PC-9 (cell line): Measurements from ENCODE around the gene GALNT10. TPM values are rescaled to one million over a fixed set of nuclear protein-coding genes. Genes with fewer than 3 reads are reported as not detected.

Source experiments
- BruUV-seq: library from RNA; stranded (reverse); fragments of 400-500 nt; replicated peaks from 2 replicates; lab custom pipeline; 2021; lab: Mats Ljungman, UMichigan
- CTCF ChIA-PET: fragments of 300-600 bp; sonication (Branson Sonifier 250); formaldehyde crosslinking; loops from one replicate; lab custom pipeline; 2022; ENCODE audit warnings: antibody characterized with exemption; lab: Charles Lee
- POLR2A ChIA-PET: fragments of 300-600 bp; sonication (Branson Sonifier 250); formaldehyde crosslinking; loops from one replicate; lab custom pipeline; 2022; ENCODE audit warnings: antibody characterized with exemption; ENCODE audit not compliant: unreplicated experiment; lab: Charles Lee
- DNase-seq, 2 experiments: peaks; one replicate each; pipeline versions ENCODE4 v3.0.0 to v3.0.0-alpha.2; 2015 to 2022; ENCODE audit warnings: mixed read lengths in 1 of 2
- H2AFZ ChIP-seq: fragments of 200-600 bp; sonication (generic); 2 replicates; pipeline ENCODE4 v1.8.1; 2017; ENCODE audit warnings: antibody characterized with exemption
- H3F3A ChIP-seq: fragments of 200-600 bp; sonication (generic); 2 replicates; pipeline ENCODE4 v1.8.1; 2017; ENCODE audit warnings: antibody characterized with exemption, mild to moderate bottlenecking, low read depth; ENCODE audit not compliant: insufficient read depth
- H3K27ac ChIP-seq: fragments of 200-600 bp; sonication (generic); 2 replicates; pipeline ENCODE4 v1.6.1; 2016; ENCODE audit warnings: mixed run types
- H3K27me3 ChIP-seq: fragments of 200-600 bp; sonication (generic); 2 replicates; pipeline ENCODE4 v1.6.1; 2016; ENCODE audit warnings: low read depth, mixed run types; ENCODE audit not compliant: insufficient read depth
- H3K36me3 ChIP-seq: fragments of 200-600 bp; sonication (generic); 2 replicates; pipeline ENCODE4 v1.6.1; 2016; ENCODE audit warnings: low read depth, mixed run types
- H3K4me1 ChIP-seq: fragments of 200-600 bp; sonication (generic); replicated peaks from 2 replicates; pipeline ENCODE4 v1.6.1; 2016; ENCODE audit warnings: mixed run types; ENCODE audit not compliant: insufficient read depth
- H3K4me2 ChIP-seq: fragments of 200-600 bp; sonication (generic); 2 replicates; pipeline ENCODE4 v1.6.1; 2017; ENCODE audit warnings: mixed run types
- H3K4me3 ChIP-seq: fragments of 200-600 bp; sonication (generic); 2 replicates; pipeline ENCODE4 v1.6.1; 2016; ENCODE audit warnings: mixed run types
- H3K79me2 ChIP-seq: fragments of 200-600 bp; sonication (generic); 2 replicates; pipeline ENCODE4 v1.6.1; 2017; ENCODE audit warnings: low read depth, mixed run types
- H3K9me2 ChIP-seq: fragments of 200-600 bp; sonication (generic); 2 replicates; pipeline ENCODE4 v1.8.1; 2017; ENCODE audit warnings: mild to moderate bottlenecking; ENCODE audit not compliant: insufficient read depth
- H3K9me3 ChIP-seq: fragments of 200-600 bp; sonication (generic); 2 replicates; pipeline ENCODE4 v1.8.1; 2016; ENCODE audit warnings: low read depth; ENCODE audit not compliant: insufficient read depth
- H4K20me1 ChIP-seq: fragments of 200-600 bp; sonication (generic); 2 replicates; pipeline ENCODE4 v1.8.1; 2017; ENCODE audit not compliant: insufficient read depth
- EZH2 ChIP-seq: fragments of 200-600 bp; sonication (generic); IDR thresholded peaks from 2 replicates; pipeline ENCODE4 v1.8.0; 2017; ENCODE audit warnings: antibody characterized with exemption, low read depth
- intact Hi-C: fragments of 100-400 bp; cut with micrococcal nuclease; formaldehyde crosslinking; loops from one replicate; pipeline ENCODE4 v1.10.0; 2022; ENCODE audit not compliant: unreplicated experiment
- total RNA-seq: library from RNA; stranded (reverse); gene quantifications from 2 replicates; pipeline ENCODE4 v1.2.3, GENCODE V29; 2021
- TF ChIP-seq, protein P1 (sequence below): fragments of 200-600 bp; sonication (generic); conservative IDR thresholded peaks from 2 replicates; pipeline ENCODE4 v1.6.1; 2017; ENCODE audit warnings: mixed run types, antibody characterized with exemption, mild to moderate bottlenecking, moderate library complexity

GALNT10 gene
- total RNA-seq, 1 experiment from 2014 or later, result 101 TPM

DNA sequence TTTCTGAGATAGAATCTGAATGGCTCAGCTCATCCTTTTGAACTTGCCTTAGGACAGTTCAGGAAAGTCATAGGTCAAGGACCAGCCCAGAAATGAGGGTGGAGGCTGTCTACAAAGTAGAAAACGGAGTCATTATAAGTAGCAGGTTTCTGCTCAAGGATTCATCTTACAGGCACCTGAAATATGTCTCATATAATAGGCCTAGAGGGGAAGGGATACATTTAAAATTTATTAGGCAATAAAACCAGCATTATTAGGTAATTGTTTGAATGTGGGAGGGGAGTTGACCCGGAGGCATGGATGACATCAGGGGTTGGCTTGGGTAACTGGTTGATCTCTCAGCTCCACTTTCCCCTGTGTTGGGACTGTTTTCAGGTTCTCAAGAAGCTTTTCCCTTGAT lies 11.9 kb upstream of the GALNT10 start:
- Histone ChIP-seq H3K4me3 (no peak overlapping the region), H2AFZ (no peak overlapping the region), H4K20me1 (no peaks in the 10 kb centered on the region), H3K4me1 (peaks cover 25% of the 10 kb centered on the region), H3K27me3 (no peaks in the 10 kb centered on the region), H3K9me3 (no peaks in the 10 kb centered on the region), H3K27ac (no peak overlapping the region; the same call in 1 of the 2 replicates), H3K4me2 (0 out of 2 replicates have a peak overlapping the region, but pooled peaks have one; percentile 26), H3K79me2 (no peaks in the 10 kb centered on the region), H3K36me3 (no peaks in the 10 kb centered on the region), H3K9me2 (no peaks in the 10 kb centered on the region), H3F3A (peaks cover 17% of the 10 kb centered on the region)
- POLR2A ChIA-PET, result interaction anchor here (0.7 kb wide), 1 partner anchor 15 kb away, joined by 4 read pairs; no protein-coding TSS in a partner anchor
- intact Hi-C loops, result loop anchor here (5.0 kb wide), 1 partner anchor 86 kb away; no protein-coding TSS in a partner anchor
- no TSS peak for BruUV-seq
- peak in 1 of 2 experiments; percentile 83 for DNase-seq
- no peak for TF ChIP-seq EZH2
- TF ChIP-seq, protein P1, sequence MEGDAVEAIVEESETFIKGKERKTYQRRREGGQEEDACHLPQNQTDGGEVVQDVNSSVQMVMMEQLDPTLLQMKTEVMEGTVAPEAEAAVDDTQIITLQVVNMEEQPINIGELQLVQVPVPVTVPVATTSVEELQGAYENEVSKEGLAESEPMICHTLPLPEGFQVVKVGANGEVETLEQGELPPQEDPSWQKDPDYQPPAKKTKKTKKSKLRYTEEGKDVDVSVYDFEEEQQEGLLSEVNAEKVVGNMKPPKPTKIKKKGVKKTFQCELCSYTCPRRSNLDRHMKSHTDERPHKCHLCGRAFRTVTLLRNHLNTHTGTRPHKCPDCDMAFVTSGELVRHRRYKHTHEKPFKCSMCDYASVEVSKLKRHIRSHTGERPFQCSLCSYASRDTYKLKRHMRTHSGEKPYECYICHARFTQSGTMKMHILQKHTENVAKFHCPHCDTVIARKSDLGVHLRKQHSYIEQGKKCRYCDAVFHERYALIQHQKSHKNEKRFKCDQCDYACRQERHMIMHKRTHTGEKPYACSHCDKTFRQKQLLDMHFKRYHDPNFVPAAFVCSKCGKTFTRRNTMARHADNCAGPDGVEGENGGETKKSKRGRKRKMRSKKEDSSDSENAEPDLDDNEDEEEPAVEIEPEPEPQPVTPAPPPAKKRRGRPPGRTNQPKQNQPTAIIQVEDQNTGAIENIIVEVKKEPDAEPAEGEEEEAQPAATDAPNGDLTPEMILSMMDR, result no peak
- CTCF ChIA-PET, result interaction anchor here (0.6 kb wide), 1 partner anchor 34 kb away, joined by 10 read pairs; no protein-coding TSS in a partner anchor

- no TSS peak for BruUV-seq
- Histone ChIP-seq H2AFZ (no peak overlapping the region), H3K4me2 (no peak overlapping the region), H3K4me3 (no peak overlapping the region), H3K79me2 (no peaks in the 10 kb centered on the region), H3K4me1 (peaks cover 22% of the 10 kb centered on the region), H3K36me3 (no peaks in the 10 kb centered on the region), H4K20me1 (no peaks in the 10 kb centered on the region), H3K27me3 (no peaks in the 10 kb centered on the region), H3K27ac (no peak overlapping the region), H3K9me2 (no peaks in the 10 kb centered on the region), H3K9me3 (no peaks in the 10 kb centered on the region), H3F3A (peaks cover 11% of the 10 kb centered on the region)
- TF ChIP-seq EZH2, result no peak
- TF ChIP-seq, protein P1, result peak; percentile 89
- ChIA-PET CTCF (interaction anchor here (1.0 to 1.5 kb wide), 3 partner anchors 8 to 108 kb away, joined by 3 to 7 read pairs (median 4); no protein-coding TSS in a partner anchor), POLR2A (no interaction called here)
- intact Hi-C loops, result loop anchor here (1.0 to 5.0 kb wide), 3 partner anchors 88 to 205 kb away; no protein-coding TSS in a partner anchor
- peak in 1 of 2 experiments; percentile 51 for DNase-seq
These were observed 10.5 kb upstream of the GALNT10 start for GRCh38 chr5:154179846-154180710.

DNA sequence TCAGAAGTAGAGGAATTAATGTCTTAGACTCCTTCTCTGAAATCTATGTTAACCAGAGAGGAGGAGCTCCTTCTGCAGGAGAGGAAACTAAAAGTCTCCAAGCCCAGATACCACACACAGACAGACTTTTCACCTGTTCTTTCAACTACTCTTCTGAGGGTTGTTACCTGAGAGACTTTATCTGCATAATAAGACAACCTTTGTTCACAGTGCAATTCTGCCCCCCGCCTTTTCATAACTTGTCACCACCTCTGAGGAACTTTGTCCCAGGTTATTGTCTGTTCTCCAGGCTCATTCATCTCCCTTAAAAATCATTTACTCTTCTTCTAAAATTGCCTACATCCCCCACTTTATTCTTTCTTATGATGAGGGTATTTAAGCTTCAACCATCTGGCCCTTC lies 9.4 kb upstream of the GALNT10 start:
- no peaks in the 10 kb centered on the region for H3K79me2 ChIP-seq
- no peak overlapping the region for H3K27ac ChIP-seq
- ChIA-PET POLR2A (interaction anchor here (0.5 to 0.6 kb wide), 2 partner anchors 111 to 274 kb away, joined by 4 to 23 read pairs; no protein-coding TSS in a partner anchor), CTCF (no interaction called here)
- H3K36me3 ChIP-seq, result no peaks in the 10 kb centered on the region
- no TSS peak for BruUV-seq
- DNase-seq, result peak in 1 of 2 experiments; percentile 20
- H4K20me1 ChIP-seq, result no peaks in the 10 kb centered on the region
- TF ChIP-seq, protein P1, result no peak
- no peak for TF ChIP-seq EZH2
- H3K9me2 ChIP-seq, result no peaks in the 10 kb centered on the region
- H3K4me1 ChIP-seq, result peaks cover 22% of the 10 kb centered on the region
- H3K9me3 ChIP-seq, result no peaks in the 10 kb centered on the region
- no peak overlapping the region for H3K4me2 ChIP-seq
- H3K4me3 ChIP-seq, result no peak overlapping the region
- no peaks in the 10 kb centered on the region for H3K27me3 ChIP-seq
- H3F3A ChIP-seq, result peaks cover 11% of the 10 kb centered on the region
- intact Hi-C loops, result loop anchor here (2.0 kb wide), 1 partner anchor 206 kb away; no protein-coding TSS in a partner anchor
- no peak overlapping the region for H2AFZ ChIP-seq
